Stimulated activated CD8-positive, alpha-beta memory T cell treated with anti-CD3 and anti-CD28 coated beads, Interleukin-4, amount 100 ng/mL, for 4 hours (primary cell): Measurements from ENCODE around the gene DPRX.

Experiments used
- DNase-seq, 2 donors: peaks; one replicate each; pipeline ENCODE4 v3.0.0-alpha.2; 2020; ENCODE audit warnings: low read depth in 2 of 2, low spot score in 1 of 2

Gene DPRX, protein sequence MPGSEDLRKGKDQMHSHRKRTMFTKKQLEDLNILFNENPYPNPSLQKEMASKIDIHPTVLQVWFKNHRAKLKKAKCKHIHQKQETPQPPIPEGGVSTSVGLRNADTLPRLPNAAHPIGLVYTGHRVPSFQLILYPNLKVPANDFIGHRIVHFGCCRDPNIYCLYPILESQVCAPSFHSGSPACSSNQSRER

DNA sequence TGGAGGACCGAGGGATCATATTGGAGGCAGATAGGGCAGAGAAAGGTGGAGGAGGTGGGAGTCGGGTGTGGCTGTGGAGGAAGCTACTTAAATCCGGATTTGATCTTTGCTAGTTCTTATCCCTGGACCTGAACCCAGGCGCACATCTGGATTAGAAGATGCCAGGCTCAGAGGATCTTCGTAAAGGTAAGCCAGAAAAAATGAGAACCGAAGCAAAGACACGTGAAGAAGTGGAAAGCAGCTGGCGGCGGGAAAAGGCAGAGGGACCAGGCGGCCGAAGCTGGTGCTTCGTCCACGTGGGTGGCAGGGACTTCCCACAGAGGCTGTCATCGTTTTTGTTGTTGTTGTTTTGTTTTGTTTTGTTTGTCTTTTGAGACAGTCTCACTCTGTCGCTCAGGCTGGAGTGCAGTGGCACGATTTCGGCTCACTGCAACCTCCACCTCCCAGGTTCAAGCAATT, at the start of gene DPRX:
DPRX (plus strand) TSS at position 51 of the 459 bp plus-strand sequence; CDS start at position 159, 108 bp downstream.
- DNase-seq, result no peak

DNA sequence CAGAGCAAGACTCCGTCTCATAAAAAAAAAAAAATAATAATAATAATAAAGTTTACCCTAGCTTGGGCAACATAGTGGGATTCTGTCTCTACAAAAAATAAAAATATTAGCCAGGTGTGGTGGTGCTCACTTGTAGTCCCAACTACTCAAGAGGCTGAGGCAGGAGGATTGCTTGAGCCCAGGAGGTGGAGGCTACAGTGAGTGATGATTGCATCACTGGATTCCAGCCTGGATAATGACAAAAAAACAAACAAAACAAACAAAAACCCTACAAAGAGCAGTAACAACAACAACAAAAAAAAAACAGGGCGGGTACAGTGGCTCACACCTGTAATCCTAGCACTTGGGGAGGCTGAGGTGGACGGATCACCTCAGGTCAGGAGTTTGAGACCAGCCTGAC, 48.6 kb upstream of the DPRX start:
- DNase-seq, result no peak

DNA sequence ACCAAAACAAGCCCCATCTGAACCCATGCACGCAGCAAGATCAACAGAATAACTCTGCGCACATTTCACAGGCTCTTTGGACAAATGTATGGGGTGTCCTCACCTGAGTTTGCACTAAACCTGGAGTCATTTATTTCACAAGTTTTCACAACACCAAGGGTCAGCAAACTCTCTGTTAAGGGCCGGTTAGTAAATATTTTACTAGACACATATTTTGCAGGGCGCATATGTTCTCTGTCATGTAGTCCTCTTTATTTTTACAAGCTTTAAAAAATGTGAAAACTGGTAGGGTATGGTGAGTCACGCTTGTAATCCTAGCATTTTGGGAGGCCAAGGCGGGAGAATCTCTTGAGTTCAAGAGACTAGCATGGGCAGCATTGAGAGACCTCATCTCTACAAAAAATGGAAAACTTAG, 45.5 kb upstream of the DPRX start:
- DNase-seq, result no peak

DNA sequence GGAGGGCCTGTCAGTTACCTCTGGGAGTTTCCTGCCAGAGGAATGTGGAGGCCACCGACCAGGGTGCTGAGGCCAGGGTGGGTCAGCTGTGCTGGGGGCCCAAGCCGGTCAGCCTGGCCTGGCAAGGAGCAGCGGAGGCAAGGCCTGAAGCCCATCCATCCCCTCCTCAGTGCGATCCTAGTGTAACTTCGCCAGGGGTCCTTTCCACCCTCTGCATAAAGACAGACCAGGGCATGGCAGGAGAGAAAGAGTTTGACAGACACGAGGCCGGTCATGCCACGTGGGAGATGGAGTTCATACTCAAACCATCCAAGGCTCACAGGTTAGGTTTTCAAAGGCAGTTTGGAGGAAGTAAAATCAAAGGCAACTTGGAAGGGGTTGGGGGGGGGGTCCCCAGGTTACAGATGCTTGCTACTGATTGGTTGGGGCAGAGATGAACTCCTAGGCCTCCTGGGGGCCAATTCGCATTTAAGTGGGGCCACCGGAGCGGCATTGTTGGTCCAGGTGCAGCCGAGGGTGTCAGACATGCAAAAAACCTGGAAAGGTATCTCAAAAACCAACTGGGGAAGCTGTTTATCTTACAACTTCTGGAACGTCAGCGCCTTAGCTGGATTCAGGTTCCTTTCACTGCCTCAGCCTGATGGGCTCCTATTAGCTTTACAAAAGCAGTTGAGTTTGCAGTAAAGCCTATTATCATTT, 36.8 kb upstream of the DPRX start:
- DNase-seq, result no peak

DNA sequence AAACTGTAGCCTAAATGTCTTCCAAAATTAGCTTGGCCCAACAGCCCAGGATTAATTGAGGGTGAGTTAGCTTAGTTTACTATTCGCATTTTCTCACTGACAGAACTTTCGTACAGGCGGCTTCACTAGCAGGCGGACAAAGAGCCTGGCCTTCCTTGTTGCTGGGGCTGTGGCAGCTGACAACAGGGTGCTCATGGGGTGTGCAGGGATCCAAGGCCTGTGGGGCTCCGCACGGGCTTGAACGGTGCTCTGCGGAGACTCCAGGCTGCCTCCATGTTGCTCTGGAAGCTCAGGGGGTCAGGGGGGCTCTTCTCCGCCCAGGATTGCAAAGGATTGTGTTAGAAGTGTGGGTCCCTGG, 36.3 kb upstream of the DPRX start:
- DNase-seq, result no peak

DNA sequence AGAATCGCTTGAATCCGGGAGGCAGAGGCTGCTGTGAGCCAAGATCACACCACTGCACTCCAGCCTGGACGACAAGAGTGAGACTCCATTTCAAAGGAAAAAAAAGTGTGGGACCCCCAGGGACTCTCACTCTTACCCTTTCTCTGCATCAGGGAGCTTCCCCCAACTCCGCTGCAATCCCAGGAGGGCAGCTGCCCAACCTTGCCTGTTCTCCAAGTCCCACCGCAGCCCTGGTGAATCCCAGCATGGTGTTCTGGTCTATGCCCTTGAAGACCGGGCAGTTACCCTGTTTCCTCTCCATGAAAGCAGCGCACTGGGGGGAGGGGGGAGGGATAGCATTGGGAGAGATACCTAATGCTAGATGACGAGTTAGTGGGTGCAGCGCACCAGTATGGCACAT, 35.7 kb upstream of the DPRX start:
- DNase-seq, result no peak

DNA sequence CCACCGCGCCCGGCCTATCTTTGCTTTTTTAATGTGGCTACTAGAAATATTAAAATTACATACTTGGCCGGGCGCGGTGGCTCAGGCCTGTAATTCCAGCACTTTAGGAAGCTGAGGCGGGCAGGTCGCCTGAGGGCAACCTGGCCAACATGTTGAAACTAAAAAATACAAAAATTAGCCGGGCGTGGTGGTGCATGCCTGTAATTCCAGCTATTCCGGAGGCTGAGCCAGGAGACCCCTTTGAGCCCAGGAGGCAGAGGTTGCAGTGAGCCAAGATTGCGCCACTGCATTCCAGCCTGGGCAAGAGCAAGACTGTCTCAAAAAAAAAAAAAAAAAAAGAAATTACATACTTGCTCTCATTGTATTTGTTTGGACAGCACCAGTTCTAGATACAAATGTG, 34.8 kb upstream of the DPRX start:
- DNase-seq, result no peak

DNA sequence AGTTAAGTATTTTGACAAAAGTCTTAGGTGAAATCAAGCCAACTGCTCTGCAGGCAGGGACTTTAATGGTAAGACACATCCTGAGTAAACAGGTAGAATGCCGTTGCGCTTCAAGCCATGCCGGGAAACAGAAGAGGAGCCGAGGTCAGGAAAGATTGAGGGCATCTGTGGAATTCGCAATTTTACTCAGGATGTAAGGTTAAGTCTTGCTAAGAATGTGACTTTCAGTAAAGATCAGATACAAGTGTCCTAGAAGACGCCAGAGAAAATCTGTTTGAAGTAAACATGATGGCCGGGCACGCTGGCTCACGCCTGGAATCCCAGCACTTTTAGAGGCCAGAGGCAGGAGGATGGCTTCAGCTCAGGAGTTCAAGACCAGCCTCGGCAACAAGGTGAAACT, 33.4 kb upstream of the DPRX start:
- DNase-seq, result no peak

DNA sequence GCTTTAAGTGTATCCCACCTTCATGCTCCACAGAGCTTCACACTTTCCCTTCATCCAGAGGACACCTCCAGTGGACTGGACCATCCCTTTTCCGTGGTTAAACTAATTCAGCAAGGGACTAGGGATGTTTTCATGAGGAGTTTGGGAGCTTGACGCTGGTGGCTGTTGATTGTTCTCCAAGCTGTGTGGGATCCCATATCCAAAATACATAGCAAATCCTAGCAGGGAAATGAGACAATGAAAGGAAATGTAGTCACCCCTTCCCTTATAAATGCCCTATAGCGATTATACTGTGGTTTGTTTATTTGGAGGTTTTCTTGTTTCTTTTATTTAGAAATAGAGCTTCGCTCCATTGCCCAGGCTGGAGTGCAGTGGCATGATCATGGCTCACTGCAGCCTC, 31.6 kb upstream of the DPRX start:
- no peak for DNase-seq

DNA sequence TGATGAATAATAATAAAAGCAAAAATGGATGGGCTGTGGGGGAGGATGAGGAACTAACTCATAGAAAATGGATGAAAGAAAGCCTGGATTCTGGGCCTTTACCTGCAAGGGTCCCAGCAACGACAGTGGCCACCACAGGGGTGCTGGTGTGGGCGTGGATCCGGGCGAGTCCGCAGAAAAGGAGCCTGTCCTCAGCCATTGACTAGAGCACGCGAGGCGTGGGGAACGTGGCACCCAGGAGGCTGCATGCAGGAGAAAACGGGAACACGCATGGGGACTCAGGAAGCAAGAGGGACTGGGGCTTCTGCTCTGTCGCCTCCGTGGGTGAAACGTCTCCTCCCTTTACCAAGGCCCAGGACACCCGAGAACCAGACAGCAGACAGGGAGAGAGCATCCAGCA, 25.8 kb upstream of the DPRX start:
- DNase-seq, result no peak

DNA sequence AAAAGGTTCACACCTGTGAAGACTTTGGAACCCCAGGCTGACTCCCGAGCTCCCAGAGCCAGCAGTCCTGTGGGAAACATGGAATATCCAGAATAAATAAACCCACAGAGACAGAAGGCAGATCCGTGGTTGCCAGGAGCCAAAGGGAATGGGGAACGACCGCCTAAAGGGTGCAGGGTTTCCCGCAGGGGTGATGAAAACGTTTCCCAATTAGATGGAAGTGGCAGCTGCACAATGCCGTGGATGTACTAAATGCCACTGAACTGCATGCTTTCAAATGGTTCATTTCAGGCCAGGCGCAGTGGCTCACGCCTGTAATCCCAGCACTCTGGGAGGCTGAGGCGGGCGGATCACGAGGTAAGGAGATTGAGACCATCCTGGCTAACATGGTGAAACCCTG, 23.4 kb upstream of the DPRX start:
- no peak for DNase-seq

DNA sequence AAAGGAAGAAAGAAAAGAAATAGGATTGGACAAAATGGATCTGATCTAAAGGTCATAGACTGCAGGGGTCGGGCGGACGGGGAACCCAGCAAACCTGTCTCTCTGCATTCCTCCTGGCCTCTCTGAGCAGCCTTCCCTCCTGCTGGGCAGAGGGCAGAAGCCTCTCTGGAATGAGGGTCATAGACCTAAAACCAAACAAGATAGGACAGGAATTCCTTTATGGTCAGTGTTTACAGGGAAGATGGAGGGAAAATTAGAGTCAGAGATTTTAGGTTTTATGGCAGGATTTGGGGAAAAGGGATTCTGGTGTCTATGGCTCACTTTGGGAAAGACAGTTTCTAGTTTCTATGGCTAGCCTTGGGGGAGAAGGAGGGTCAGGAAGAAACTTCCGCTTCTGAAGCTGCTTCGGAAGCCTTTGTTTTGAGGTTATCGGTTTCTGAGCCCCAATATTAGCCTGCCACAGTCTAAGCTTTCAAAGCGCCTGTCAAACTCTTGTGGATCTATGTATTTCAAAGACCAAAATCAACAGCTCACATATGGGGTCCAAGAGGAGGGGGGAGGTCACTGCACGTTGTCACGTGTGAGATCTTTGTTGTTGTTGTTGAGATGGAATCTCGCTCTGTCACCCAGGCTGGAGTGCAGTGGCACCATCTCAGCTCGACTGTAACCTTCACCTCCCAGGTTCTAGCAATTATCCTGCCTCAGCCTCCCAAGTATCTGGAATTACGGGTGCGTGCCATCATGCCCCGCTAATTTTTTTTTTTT, 18.9 kb upstream of the DPRX start:
- no peak for DNase-seq

DNA sequence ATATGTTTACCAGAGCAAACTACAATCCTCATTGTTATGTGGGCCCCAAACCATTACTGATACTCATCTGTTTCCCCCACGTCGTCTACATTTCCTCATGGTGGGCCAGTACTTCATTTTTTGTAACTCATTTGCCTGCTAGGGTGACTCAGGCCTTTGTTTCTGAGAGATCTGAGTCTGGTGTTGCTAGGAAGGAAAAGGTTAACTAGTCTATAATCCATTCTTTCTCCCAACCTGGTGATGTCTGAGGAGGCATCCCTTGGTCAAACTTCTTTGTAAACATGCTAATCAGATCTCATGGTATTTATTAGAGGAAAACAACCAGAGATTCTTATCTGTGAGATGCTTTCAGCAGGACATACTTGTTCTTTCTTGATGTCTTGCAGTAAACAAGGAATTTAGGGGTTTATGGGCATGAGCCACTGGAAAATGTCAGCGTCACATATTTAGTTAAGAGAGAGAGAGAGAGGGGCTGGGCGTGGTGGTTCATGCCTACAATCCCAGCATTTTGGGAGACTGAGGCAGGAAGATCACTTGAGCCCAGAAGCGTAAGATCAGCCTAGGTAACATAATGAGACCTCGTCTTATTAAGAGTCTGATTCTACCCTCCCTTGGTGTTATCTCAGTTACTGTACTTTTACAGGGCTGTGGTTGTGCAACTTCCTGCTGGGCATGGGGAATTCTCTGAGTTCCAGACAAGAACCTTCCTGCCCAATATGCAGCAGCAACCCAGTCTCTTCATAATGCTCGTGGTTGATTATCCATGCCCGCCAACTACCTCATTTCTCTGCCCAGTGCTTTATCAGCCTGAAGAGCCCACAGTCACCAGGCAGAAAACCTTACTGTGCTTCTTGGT, 9.7 kb upstream of the DPRX start:
- DNase-seq, result no peak

DNA sequence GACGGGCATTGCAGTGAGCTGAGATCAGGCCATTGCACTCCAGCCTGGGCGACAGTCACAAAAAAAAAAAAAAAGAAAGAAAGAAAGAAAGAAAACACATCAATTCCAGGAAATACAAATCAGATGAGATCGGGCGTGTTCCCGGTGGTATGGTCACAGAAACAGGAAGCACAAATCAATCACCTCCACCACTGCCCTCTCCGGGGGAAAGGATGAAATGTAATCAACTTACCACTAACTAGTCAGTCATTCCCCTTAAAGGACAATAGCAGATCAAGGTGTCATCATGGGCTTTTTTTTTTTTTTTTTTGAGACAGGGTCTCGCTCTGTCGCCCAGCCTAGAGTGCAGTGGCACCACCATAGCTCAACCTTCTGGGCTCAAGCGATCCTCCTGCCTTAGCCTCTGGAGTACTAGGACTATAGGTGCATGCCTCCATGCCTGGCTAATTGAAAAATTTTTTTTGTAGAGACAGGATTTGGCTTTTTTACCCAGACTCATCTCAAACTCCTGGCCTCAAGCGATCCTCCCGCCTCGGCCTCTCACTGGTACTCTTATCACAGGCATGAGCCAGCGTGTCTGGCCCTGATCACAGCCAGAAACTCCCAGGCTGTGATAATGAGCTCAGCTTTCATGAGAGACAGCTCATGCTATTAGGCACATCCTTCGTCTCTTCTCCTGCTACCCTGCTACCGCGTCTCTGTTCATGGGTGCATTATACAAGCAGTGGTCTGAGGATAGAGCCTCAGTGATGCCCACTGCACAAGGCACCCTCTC, 6.8 kb upstream of the DPRX start:
- no peak for DNase-seq

DNA sequence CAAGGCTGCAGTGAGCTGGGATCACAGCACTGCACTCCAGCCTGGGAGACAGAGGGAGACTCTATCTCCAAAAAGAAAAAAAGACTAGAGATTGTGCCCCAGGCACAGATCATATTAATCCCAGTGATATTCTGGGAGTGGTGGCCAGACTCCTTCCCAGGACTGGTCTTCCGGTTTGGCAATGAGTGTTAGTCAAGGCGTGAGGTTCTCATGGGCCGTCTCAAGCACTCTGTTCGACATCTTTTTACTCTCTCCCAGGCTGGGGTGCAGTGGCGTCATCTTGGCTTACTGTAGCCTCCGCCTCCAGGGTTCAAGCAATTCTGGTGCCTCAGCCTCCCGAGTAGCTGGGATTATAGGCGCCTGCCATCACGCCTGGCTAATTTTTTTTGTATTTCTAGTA, 5.3 kb upstream of the DPRX start:
- no peak for DNase-seq

DNA sequence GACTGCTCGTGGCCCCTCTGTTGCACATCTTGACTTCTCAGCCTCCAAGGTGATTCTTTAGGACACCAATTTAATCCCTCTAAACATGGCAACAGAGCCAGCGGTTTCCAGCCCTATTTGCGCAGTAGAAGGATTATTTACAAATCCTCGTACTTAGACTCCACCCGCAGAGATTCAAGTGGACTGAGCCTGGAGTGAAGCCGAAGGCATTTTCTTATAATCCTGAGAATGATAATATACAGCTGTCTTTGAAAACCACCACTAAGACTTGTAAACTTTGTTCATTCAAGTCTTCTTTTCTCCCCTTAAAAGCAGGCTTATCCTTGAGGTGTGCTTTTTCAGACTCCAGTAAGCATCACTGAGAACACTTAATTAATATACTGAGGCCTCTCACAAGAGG, 4.8 kb upstream of the DPRX start:
- no peak for DNase-seq

DNA sequence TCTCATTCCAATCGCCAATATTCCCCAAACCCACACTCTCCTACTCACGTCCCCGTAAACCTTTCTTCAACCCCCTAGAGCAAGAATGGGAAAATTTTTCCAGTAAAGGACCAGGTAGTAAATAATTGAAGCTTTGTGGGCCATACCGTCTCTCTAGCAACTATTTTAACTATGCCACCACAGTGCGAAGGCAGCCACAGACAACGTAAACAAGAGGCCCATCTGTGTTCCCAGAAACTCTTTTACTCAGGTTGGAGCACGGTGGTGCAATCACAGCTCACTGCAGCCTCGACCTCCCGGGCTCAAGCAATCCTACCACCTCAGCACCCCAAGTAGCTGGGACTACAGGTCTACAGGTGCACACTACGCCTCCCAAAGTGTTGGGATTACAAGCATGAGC, 3.0 kb downstream of the DPRX start:
- no peak for DNase-seq

DNA sequence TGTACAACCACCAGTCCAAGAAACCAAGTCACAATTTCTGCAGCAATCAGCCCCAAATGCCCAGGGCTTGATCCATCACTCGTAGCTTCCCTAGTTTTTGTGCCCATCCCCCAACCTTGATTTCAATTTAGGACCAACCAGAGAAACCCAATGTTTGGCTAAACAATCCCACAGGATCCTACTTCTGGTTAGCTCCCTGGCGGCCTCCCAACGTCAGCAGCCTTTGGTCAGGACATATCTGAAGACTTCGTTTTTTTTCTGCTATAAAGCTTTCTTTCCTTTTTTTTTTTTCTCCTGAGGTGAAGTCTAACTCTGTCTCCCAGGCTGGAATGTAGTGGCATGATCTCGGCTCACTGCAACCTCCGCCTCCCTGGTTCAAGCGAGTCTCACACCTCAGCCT, 7.7 kb downstream of the DPRX start:
- DNase-seq, result no peak

DNA sequence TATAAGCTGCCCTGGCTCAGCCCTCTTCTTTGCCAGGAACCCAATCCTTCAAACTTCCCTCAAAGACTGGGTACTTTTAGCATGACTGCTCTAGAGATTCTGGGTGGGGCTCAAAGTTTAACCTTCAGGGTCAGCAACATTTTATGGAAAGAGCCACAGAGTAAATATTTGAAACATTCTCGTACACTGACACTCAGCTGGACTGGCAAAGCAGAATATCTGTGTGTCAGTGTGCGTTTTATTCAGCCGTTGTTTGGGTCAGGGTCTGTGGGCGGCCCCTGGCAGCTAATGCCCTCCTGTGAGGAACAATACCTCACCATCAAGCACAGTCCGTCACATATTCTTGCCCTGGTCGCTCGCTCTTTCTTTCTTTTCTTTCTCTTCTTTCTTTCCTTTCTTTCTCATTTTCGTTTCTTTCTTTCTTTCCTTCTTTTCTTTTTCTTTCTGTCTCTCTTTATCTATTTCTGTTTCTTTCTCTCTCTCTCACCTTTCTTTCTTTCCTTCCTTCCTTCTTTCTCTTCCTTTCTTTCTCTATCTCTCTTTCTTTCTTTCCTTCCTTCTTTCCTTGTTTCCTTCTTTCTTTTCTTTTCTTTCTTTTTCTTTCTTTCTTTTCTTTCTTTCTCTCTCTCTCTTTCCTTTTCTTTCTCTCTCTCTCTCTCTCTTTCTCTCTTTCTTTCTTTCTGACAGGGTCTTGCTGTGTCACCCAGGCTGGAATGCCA, 10.7 kb downstream of the DPRX start:
- DNase-seq, result no peak
